ENCODE measurements around the gene TUNAR. TPM values are rescaled to one million over a fixed set of nuclear protein-coding genes. Genes with fewer than 3 reads are reported as not detected.

TUNAR gene
- total RNA-seq, 1 experiment from 2014 or later = not detected

Other genes with a start within 250 kb of the TUNAR start
- gene TCL1B, start 190.4 kb upstream of the TUNAR start, total RNA-seq (2014; rRNA removed) = not detected in 2 replicates
- gene TCL1A, start 162.7 kb upstream of the TUNAR start, total RNA-seq (2014; rRNA removed) = not detected in 2 replicates
- 0.06 TPM in 1 of 2 replicates, not detected in the other for gene C14orf132, start 162.5 kb downstream of the TUNAR start, total RNA-seq (2014; rRNA removed)

Measured in PC-3 (cell line).